HG03060 (cell line): ENCODE measurements around the gene TNIK.

Source experiments
- ATAC-seq: cut with Tn5 transposase; IDR thresholded peaks from one replicate; pipeline ENCODE4 v1.9.1; 2021; ENCODE audit warnings: low read depth, moderate number of reproducible peaks; ENCODE audit not compliant: unreplicated experiment

The TNIK gene

DNA sequence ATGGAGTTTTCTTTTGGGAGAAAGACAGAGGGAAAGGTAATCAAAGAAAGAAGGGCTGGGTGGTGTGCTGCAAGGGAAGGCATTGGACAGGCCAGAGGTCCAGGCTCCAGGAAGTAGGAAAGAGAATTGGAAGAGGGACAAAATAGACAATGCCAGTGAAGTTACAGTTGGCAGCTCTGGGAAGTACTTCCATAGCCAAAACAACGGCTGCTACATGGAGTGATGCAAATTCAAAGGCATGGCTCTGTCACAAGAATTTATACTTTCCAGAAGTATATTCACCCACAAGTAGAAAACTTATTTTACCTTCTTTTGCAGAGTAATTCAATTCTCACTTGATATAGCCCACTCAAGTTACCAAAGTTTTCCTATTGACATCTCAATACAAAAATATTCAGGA lies 191.5 kb downstream of the TNIK start:
- ATAC-seq = no peak

DNA sequence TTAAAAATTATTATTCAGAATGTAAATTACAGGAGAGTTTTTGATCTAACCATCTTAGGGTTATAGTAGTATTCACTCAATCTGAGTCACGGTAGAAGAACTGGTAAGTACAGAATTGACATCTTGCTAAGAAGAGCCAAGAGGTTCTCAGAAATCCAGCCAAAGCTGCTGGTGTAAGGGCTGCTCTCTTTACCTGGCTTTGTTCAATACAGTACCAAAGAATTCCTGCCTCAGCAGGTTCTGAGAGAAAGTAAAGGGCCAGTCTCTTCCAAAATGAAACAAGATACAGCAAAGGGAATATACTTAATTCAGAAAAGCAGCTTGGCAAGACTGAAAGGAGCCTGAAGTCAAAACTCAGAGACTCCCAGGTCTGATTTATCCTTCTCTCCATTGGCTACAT lies 193.1 kb downstream of the TNIK start:
- ATAC-seq = no peak

GRCh38 chr3:171266740-171267073 lies 193.5 kb downstream of the TNIK start:
- no peak for ATAC-seq

- no peak for ATAC-seq
These were observed 194.0 kb downstream of the TNIK start for GRCh38 chr3:171266034-171266739.

DNA sequence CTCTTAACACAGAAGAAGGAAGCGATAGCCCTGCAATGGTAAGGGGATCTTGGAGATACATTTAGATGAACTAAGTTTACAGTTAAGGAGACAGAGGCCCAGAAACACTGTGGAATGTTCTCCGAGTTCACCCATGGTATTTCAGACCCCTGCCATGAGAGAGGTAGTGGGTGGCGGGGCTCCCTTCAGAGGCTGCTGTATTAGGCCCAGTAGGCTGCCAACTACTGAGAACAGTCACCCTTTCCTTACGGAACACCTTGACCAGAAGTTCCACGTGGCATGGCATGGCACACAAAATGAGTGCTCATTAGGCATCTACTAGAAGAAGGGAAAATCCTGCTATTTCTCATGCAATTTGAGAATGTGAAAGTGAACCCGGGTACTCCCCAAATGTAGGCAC lies 195.4 kb downstream of the TNIK start:
- no peak for ATAC-seq

DNA sequence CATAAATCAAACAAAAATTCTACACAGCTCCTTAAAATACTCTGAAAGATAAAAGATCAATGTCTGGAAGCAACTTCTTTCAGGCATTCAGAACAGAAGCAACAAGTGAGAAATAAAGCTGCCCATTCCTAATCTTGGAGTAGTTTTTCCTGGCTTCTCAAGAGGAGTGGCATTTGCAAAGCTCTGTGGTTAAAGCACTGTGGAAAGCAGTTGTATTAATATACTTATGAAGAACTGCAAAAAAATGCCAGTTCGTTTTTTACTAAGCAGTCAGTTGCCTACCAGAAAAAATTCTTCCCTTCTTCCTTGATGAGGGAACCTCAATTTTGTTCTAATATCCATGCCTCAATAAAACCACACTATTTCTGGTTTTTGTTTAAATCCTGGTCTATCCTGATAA lies 197.8 kb downstream of the TNIK start:
- no peak for ATAC-seq

- ATAC-seq = no peak
These were observed 198.7 kb downstream of the TNIK start for GRCh38 chr3:171261487-171261886.

DNA sequence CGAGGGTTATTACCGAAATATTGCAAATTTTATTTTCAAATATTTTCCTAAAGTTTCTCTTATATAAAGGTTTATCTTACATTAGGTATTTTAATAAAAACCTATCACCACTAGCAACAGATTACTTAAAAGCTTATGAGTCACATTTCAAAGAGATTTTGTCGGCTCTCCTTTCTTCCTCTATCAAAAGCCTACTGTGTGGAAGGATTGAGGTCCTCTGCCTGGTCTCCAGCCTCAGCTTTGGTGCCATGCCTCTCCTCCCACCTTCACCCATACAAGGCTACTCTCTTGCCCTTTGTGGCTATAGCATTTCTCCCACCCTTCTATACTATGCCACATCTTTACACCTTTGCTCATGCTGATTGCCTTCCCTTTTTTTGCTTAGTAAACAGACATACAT lies 199.3 kb downstream of the TNIK start:
- no peak for ATAC-seq

DNA sequence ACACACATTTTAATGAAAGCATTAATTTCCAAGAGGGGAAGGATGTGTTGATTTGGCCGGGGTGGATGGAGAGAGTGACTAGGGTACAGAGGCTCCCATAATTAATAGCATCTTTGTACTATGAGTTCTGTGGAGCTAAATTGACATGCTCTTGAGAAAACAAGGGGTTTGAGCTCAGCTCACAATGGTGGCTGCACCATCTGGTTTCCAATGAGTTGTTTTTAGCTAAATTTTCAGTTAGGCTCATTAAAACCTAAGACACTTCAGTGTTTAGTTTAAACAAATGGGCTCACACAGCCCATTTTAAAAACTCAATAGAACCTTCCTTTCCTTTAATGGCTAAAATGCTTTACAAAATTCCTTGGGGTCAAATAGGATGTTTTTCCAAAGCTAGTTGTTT lies 199.7 kb downstream of the TNIK start:
- no peak for ATAC-seq

DNA sequence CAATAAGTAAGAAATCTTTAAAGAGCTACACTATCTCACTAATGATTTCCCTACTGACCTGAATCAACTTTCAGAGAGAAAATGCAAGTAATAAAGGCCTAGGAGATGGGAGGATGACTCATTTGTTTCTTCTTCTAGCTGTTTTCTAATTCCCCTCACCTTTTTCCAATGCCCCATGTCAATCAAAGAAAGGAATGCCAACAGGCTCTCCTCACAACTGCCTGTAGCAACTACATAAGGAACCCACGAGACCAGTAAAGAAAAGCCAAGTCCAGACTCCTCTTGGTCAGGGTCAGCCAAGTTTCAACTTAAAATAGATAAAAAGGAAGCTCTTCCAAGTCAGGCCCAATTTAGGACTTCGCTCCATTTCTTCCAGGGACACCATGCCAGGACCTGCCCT lies 201.9 kb downstream of the TNIK start:
- no peak for ATAC-seq

- ATAC-seq = peak; percentile 47
These were observed 202.7 kb downstream of the TNIK start for GRCh38 chr3:171257251-171258203.

- no peak for ATAC-seq
These were observed 203.6 kb downstream of the TNIK start for GRCh38 chr3:171256445-171257250.

DNA sequence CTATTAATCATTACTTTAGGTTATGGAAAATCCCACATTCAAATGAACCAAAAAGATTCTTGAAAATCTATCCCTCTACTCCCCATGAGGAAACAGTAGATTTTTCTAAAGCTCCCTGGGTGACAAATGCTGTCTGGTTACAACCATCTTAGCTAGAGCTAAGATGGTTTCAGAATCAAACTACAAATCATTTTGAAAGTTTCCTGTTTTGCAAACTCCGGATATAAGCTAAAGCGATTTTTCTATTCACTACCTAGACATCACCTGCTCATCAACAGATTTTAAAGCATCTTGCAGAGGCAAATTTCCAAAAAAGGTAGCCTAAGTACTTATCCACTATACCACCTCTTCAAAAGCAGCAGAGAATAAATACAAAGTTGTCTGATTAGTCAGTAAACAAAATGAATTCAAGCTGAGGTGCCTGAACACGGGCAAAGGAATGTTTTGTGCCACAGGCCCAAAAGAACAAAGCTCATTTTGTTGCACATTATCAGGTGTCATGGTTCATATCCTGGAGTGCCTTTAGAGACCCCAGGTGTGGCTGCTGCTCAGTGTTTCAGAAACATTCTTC lies 204.9 kb downstream of the TNIK start:
- peak; percentile 68 for ATAC-seq

GRCh38 chr3:171254315-171254714 lies 205.9 kb downstream of the TNIK start:
- ATAC-seq = no peak

DNA sequence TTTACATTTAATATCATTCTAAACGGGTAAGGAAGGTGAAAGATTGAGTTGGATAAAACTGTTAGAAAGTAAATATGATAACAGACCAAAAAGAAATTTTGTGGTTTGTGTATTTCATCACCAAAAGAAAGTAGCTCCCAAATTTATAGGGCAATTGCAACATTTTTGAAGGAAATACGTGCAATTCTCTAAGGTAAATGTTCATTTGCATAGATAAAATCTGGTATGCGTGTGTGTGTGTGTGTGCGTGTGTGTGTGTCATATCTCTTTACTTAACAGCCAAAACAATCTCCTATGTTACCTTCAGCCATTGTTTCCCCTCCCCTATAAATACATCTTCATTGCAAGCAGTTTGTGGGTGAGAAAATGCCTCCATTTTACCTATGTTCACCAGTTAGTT lies 208.4 kb downstream of the TNIK start:
- no peak for ATAC-seq

GRCh38 chr3:171250444-171250843 lies 209.8 kb downstream of the TNIK start:
- no peak for ATAC-seq

DNA sequence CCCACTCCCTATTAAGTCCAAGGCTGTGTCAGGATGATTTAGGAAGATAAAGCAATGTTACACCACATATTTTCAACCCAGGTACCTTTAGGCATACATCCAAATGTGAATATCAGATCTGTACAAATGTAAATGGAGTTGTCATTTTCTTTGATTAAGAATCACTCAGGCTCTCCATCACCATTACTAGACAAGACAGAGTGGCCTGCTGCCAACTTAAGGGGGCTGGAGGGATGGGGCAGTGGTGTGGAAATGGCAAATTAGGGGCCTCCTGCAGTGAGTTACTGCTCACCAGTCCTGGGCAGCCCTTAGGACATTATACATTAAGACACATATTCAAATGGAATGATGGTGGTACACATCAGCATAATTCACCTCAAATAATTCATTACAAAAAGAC lies 211.0 kb downstream of the TNIK start:
- ATAC-seq = peak; percentile 2

GRCh38 chr3:171248426-171249111 lies 211.6 kb downstream of the TNIK start:
- ATAC-seq = peak; percentile 86

- ATAC-seq = no peak
These were observed 214.1 kb downstream of the TNIK start for GRCh38 chr3:171245796-171246765.
